HCT116 (cell line): ENCODE data around the gene NAP1L1.

Experiments used
- CEBPB ChIP-seq: IDR thresholded peaks from 2 replicates; pipeline ENCODE4 v1.6.1; 2012; ENCODE audit warnings: low read depth
- EZH2 ChIP-seq: fragments of 200-600 bp; sonication (generic); IDR thresholded peaks from 2 replicates; pipeline ENCODE4 v1.6.1; 2017; ENCODE audit warnings: antibody characterized with exemption, mixed run types
- JUND ChIP-seq: IDR thresholded peaks from 2 replicates; pipeline ENCODE4 v1.6.1; 2012
- POLR2A ChIP-seq: IDR thresholded peaks from 2 replicates; pipeline ENCODE4 v1.7.0; 2011; ENCODE audit warnings: borderline replicate concordance; ENCODE audit not compliant: insufficient read depth, insufficient read length; ENCODE audit errors: extremely low read depth
- POLR2AphosphoS5 ChIP-seq: IDR thresholded peaks from 2 replicates; pipeline ENCODE4 v1.6.1; 2011; ENCODE audit warnings: mild to moderate bottlenecking, low read depth, low read length, moderate library complexity
- SP1 ChIP-seq: IDR thresholded peaks from 2 replicates; pipeline ENCODE4 v1.6.1; 2012; ENCODE audit warnings: low read depth
- SRF ChIP-seq: IDR thresholded peaks from 2 replicates; pipeline ENCODE4 v1.6.1; 2012; ENCODE audit warnings: low read depth
- TF ChIP-seq, protein P1 (sequence below), 3 experiments: fragments of 200-600 bp in 1 of 3; sonication (generic) in 1 of 3; IDR thresholded peaks in 2 of 3; conservative IDR thresholded peaks in 1 of 3; 2 replicates each; pipeline ENCODE4 v1.5.1; 2012 to 2017; ENCODE audit warnings: low read depth in 2 of 3, low read length in 2 of 3, antibody characterized with exemption in 1 of 3, borderline replicate concordance in 1 of 3, control low read depth in 1 of 3, mild to moderate bottlenecking in 1 of 3, mixed read lengths in 1 of 3, mixed run types in 1 of 3, moderate library complexity in 1 of 3; ENCODE audit not compliant: insufficient read depth in 1 of 3
- TF ChIP-seq, protein P2 (sequence below): IDR thresholded peaks from 2 replicates; pipeline ENCODE4 v1.6.1; 2012; ENCODE audit warnings: low read depth

DNA sequence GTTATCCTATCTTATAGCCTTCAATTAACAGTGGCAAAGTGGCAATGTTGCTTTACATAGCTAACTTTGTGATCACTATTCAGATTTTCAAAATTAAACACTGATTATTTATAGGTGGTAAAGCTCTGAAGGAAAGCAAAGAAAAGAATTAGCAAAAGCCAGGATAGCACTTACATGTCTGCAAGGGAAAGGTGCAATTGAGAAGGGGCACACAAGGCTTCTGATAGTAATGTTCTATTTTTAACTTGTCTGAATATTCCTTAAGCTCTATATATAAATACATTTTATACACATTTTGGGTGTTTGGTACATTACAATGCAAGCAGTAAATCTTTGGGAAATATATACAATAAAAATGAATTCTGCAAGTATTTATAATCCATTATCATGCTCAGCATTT lies 10.9 kb downstream of the NAP1L1 start:
- TF ChIP-seq, protein P1, sequence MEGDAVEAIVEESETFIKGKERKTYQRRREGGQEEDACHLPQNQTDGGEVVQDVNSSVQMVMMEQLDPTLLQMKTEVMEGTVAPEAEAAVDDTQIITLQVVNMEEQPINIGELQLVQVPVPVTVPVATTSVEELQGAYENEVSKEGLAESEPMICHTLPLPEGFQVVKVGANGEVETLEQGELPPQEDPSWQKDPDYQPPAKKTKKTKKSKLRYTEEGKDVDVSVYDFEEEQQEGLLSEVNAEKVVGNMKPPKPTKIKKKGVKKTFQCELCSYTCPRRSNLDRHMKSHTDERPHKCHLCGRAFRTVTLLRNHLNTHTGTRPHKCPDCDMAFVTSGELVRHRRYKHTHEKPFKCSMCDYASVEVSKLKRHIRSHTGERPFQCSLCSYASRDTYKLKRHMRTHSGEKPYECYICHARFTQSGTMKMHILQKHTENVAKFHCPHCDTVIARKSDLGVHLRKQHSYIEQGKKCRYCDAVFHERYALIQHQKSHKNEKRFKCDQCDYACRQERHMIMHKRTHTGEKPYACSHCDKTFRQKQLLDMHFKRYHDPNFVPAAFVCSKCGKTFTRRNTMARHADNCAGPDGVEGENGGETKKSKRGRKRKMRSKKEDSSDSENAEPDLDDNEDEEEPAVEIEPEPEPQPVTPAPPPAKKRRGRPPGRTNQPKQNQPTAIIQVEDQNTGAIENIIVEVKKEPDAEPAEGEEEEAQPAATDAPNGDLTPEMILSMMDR (IDR thresholded peaks at IDR 0.05 in 2 of 3, conservative IDR thresholded peaks at IDR 0.05 in 1 of 3; ENCODE audit: borderline replicate concordance in 1 of 3, insufficient read depth in 1 of 3, low read depth in 2 of 3, low read length in 2 of 3): no peak
- no peak for TF ChIP-seq POLR2AphosphoS5
- TF ChIP-seq SP1: no peak
- TF ChIP-seq, protein P2, sequence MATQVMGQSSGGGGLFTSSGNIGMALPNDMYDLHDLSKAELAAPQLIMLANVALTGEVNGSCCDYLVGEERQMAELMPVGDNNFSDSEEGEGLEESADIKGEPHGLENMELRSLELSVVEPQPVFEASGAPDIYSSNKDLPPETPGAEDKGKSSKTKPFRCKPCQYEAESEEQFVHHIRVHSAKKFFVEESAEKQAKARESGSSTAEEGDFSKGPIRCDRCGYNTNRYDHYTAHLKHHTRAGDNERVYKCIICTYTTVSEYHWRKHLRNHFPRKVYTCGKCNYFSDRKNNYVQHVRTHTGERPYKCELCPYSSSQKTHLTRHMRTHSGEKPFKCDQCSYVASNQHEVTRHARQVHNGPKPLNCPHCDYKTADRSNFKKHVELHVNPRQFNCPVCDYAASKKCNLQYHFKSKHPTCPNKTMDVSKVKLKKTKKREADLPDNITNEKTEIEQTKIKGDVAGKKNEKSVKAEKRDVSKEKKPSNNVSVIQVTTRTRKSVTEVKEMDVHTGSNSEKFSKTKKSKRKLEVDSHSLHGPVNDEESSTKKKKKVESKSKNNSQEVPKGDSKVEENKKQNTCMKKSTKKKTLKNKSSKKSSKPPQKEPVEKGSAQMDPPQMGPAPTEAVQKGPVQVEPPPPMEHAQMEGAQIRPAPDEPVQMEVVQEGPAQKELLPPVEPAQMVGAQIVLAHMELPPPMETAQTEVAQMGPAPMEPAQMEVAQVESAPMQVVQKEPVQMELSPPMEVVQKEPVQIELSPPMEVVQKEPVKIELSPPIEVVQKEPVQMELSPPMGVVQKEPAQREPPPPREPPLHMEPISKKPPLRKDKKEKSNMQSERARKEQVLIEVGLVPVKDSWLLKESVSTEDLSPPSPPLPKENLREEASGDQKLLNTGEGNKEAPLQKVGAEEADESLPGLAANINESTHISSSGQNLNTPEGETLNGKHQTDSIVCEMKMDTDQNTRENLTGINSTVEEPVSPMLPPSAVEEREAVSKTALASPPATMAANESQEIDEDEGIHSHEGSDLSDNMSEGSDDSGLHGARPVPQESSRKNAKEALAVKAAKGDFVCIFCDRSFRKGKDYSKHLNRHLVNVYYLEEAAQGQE: no peak
- TF ChIP-seq POLR2A: no peak
- TF ChIP-seq JUND: no peak
- no peak for TF ChIP-seq EZH2
- TF ChIP-seq CEBPB: no peak
- TF ChIP-seq SRF: no peak
